ENCODE data around the gene TMIGD2. TPM values are rescaled to one million over a fixed set of nuclear protein-coding genes. Genes with fewer than 3 reads are reported as not detected.

Gene TMIGD2
- total RNA-seq, 1 experiment from 2014 or later = not detected

- Histone ChIP-seq H3K4me1 (ENCODE audit: insufficient read depth, low read length, poor library complexity, severe bottlenecking) (peaks cover 11% of the 10 kb centered on the region), H3K27ac (ENCODE audit: low read depth, low read length, poor library complexity, severe bottlenecking) (no peak overlapping the region), H3K9me3 (ENCODE audit: low read depth, low read length, poor library complexity, severe bottlenecking) (no peaks in the 10 kb centered on the region), H3K36me3 (ENCODE audit: insufficient read depth, low read length, poor library complexity, severe bottlenecking) (no peaks in the 10 kb centered on the region), H3K4me3 (ENCODE audit: low read depth, low read length, poor library complexity, severe bottlenecking) (peak overlapping the region; percentile 44), H3K27me3 (replicated peaks; ENCODE audit: insufficient read depth, low read depth, low read length, poor library complexity) (no peaks in the 10 kb centered on the region)
- ChIA-PET POLR2A (ENCODE audit: low non-redundant PET) (no interaction called here), CTCF (no interaction called here)
- DNase-seq (ENCODE audit: low spot score) = peak; percentile 55
- no TSS peak for BruUV-seq (replicated peaks)
- TF ChIP-seq EZH2 (IDR thresholded peaks at IDR 0.05; ENCODE audit: borderline replicate concordance, low read depth, low read length, poor library complexity, severe bottlenecking) (no peak), CTCF (conservative IDR thresholded peaks at IDR 0.05; ENCODE audit: low read depth, low read length) (no peak)
- intact Hi-C loops (cut with micrococcal nuclease; ENCODE audit: unreplicated experiment) = no loop called here
Measured at GRCh38 chr19:4326837-4327251, 24.7 kb upstream of the TMIGD2 start.

DNA sequence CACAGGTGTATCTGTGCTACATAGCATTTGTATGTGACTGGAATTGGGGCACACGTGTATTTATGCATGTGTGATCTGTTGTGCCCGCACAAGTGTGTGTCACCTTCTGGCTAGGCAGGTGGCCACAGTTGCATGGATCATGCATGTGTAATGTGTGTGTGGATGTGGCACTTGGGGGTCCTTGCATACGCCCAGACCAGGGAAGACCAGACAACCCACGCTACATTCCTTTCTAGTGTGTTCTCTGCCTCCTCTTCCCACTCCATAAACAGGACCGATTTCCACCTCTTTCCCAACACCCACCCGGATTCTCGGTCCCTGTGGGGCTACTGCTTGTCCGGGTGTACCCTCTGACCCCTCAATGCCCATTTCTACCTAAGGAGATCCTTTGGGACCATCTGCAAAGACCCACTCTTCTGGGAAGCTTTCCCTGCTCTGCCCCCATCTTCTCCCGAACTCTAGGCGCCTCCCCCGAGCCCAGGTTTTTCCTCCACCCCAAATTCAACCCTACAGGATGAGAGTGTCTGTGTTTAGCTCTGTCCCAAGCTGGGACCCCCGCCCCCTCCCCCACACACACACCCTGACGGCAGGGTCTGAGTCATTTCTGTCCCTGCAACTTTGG, 24.1 kb upstream of the TMIGD2 start:
- ChIA-PET CTCF (no interaction called here), POLR2A (ENCODE audit: low non-redundant PET) (no interaction called here)
- no peak overlapping the region for H3K27ac ChIP-seq (ENCODE audit: low read depth, low read length, poor library complexity, severe bottlenecking)
- no peaks in the 10 kb centered on the region for H3K9me3 ChIP-seq (ENCODE audit: low read depth, low read length, poor library complexity, severe bottlenecking)
- intact Hi-C loops (cut with micrococcal nuclease; ENCODE audit: unreplicated experiment) = no loop called here
- no peak for DNase-seq (ENCODE audit: low spot score)
- no peaks in the 10 kb centered on the region for H3K27me3 ChIP-seq (replicated peaks; ENCODE audit: insufficient read depth, low read depth, low read length, poor library complexity)
- BruUV-seq (replicated peaks) = no TSS peak
- H3K36me3 ChIP-seq (ENCODE audit: insufficient read depth, low read length, poor library complexity, severe bottlenecking) = no peaks in the 10 kb centered on the region
- H3K4me1 ChIP-seq (ENCODE audit: insufficient read depth, low read length, poor library complexity, severe bottlenecking) = peaks cover 11% of the 10 kb centered on the region
- H3K4me3 ChIP-seq (ENCODE audit: low read depth, low read length, poor library complexity, severe bottlenecking) = peak overlapping the region; percentile 44
- no peak for TF ChIP-seq EZH2 (IDR thresholded peaks at IDR 0.05; ENCODE audit: borderline replicate concordance, low read depth, low read length, poor library complexity, severe bottlenecking)

GRCh38 chr19:4324228-4324627, 22.0 kb upstream of the TMIGD2 start:
- CTCF ChIA-PET = no interaction called here
- TF ChIP-seq CTCF (conservative IDR thresholded peaks at IDR 0.05; ENCODE audit: low read depth, low read length) = no peak
- TF ChIP-seq EZH2 (IDR thresholded peaks at IDR 0.05; ENCODE audit: borderline replicate concordance, low read depth, low read length, poor library complexity, severe bottlenecking) = no peak
- no peak for DNase-seq (ENCODE audit: low spot score)
- Histone ChIP-seq H3K36me3 (ENCODE audit: insufficient read depth, low read length, poor library complexity, severe bottlenecking) (no peaks in the 10 kb centered on the region), H3K9me3 (ENCODE audit: low read depth, low read length, poor library complexity, severe bottlenecking) (no peaks in the 10 kb centered on the region), H3K27ac (ENCODE audit: low read depth, low read length, poor library complexity, severe bottlenecking) (no peak overlapping the region), H3K4me1 (ENCODE audit: insufficient read depth, low read length, poor library complexity, severe bottlenecking) (peaks cover 11% of the 10 kb centered on the region), H3K4me3 (ENCODE audit: low read depth, low read length, poor library complexity, severe bottlenecking) (no peak overlapping the region), H3K27me3 (replicated peaks; ENCODE audit: insufficient read depth, low read depth, low read length, poor library complexity) (no peaks in the 10 kb centered on the region)
- intact Hi-C loops (cut with micrococcal nuclease; ENCODE audit: unreplicated experiment) = no loop called here
- no TSS peak for BruUV-seq (replicated peaks)
- POLR2A ChIA-PET (ENCODE audit: low non-redundant PET) = no interaction called here

DNA sequence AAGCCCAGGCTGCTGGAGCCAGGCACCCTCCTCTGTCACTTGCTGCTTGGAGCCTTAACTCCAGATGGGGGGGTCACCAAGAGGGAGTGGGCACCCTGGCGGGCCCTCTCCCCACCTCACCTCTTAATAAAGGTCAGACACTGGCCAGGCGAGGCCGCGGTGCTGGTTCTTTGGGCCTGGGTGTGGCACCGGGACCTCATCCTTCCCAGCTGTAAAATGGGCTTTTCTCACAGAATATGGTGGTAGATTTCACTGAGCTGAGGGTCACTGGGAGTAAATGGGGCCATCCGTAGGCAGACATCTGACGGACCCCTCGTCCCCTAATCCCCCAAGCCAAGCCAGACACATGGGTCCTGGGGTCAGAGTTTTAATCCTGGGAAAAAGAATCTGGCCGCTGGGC, 21.5 kb upstream of the TMIGD2 start:
- no TSS peak for BruUV-seq (replicated peaks)
- Histone ChIP-seq H3K27ac (ENCODE audit: low read depth, low read length, poor library complexity, severe bottlenecking) (no peak overlapping the region), H3K9me3 (ENCODE audit: low read depth, low read length, poor library complexity, severe bottlenecking) (no peaks in the 10 kb centered on the region), H3K27me3 (replicated peaks; ENCODE audit: insufficient read depth, low read depth, low read length, poor library complexity) (no peaks in the 10 kb centered on the region), H3K4me3 (ENCODE audit: low read depth, low read length, poor library complexity, severe bottlenecking) (no peak overlapping the region), H3K36me3 (ENCODE audit: insufficient read depth, low read length, poor library complexity, severe bottlenecking) (no peaks in the 10 kb centered on the region), H3K4me1 (ENCODE audit: insufficient read depth, low read length, poor library complexity, severe bottlenecking) (peaks cover 11% of the 10 kb centered on the region)
- DNase-seq (ENCODE audit: low spot score) = no peak
- CTCF ChIA-PET = no interaction called here
- POLR2A ChIA-PET (ENCODE audit: low non-redundant PET) = no interaction called here
- intact Hi-C loops (cut with micrococcal nuclease; ENCODE audit: unreplicated experiment) = no loop called here
- TF ChIP-seq CTCF (conservative IDR thresholded peaks at IDR 0.05; ENCODE audit: low read depth, low read length) (no peak), EZH2 (IDR thresholded peaks at IDR 0.05; ENCODE audit: borderline replicate concordance, low read depth, low read length, poor library complexity, severe bottlenecking) (no peak)
